K562 (cell line): ENCODE measurements around the gene NAIF1. TPM values are rescaled to one million over a fixed set of nuclear protein-coding genes. Genes with fewer than 3 reads are reported as not detected.

Experiments used
- CBFB ChIP-seq: sonication (generic); formaldehyde crosslinking; IDR thresholded peaks from 2 replicates; pipeline ENCODE4 v1.4.0; 2020; ENCODE audit warnings: mild to moderate bottlenecking, missing genetic modification reagents
- CBX2 ChIP-seq: fragments of 200-600 bp; sonication (generic); IDR thresholded peaks from one replicate; pipeline ENCODE4 v1.6.1; 2012; ENCODE audit warnings: mild to moderate bottlenecking, low read length, inconsistent platforms; ENCODE audit not compliant: insufficient read depth, poor library complexity, severe bottlenecking
- CHCHD3 ChIP-seq: fragments of 250-450 bp; sonication (Bioruptor Pico); IDR thresholded peaks from 2 replicates; pipeline ENCODE4 v2.1.2; 2022; ENCODE audit warnings: mild to moderate bottlenecking
- ELF1 ChIP-seq: fragments of 200-800 bp; sonication (Bioruptor generic); IDR thresholded peaks from 2 replicates; pipeline ENCODE4 v1.6.1; 2016; ENCODE audit warnings: missing genetic modification characterization, missing compliant biosample characterization
- EWSR1 ChIP-seq: fragments of 450-650 bp; IDR thresholded peaks from 2 replicates; pipeline ENCODE4 v1.6.1; 2018; ENCODE audit warnings: borderline replicate concordance, mild to moderate bottlenecking, low read depth, moderate library complexity; ENCODE audit not compliant: partially characterized antibody
- GATA2 ChIP-seq: sonication (generic); formaldehyde crosslinking; IDR thresholded peaks from 2 replicates; pipeline ENCODE4 v1.4.0; 2020; ENCODE audit warnings: mild to moderate bottlenecking, missing genetic modification reagents
- HNRNPK ChIP-seq: fragments of 200-400 bp; formaldehyde crosslinking; IDR thresholded peaks from one replicate; pipeline ENCODE4 v1.6.1; 2018; ENCODE audit warnings: mild to moderate bottlenecking, low read depth, low read length; ENCODE audit not compliant: poor library complexity, severe bottlenecking
- PHF20 ChIP-seq: fragments of 450-650 bp; IDR thresholded peaks from 2 replicates; pipeline ENCODE4 v1.6.1; 2018; ENCODE audit not compliant: partially characterized antibody
- RAD21 ChIP-seq, 2 experiments: fragments of 250-450 bp in 1 of 2; fragments of 450-650 bp in 1 of 2; sonication (Bioruptor Pico) in 1 of 2; formaldehyde crosslinking in 1 of 2; IDR thresholded peaks in 1 of 2; conservative IDR thresholded peaks in 1 of 2; 2 replicates each; pipeline versions ENCODE4 v1.4.0 to v1.8.0; 2020 to 2022; ENCODE audit warnings: mild to moderate bottlenecking in 2 of 2, moderate library complexity in 1 of 2
- RBM14 ChIP-seq: fragments of 200-400 bp; formaldehyde crosslinking; IDR thresholded peaks from 2 replicates; pipeline ENCODE4 v1.6.1; 2018; ENCODE audit warnings: low read depth, mild to moderate bottlenecking, low read length, moderate library complexity, borderline replicate concordance; ENCODE audit not compliant: insufficient read depth
- TAF15 ChIP-seq: fragments of 200-400 bp; formaldehyde crosslinking; IDR thresholded peaks from 2 replicates; pipeline ENCODE4 v1.6.1; 2017; ENCODE audit warnings: mild to moderate bottlenecking, low read depth, low read length, moderate library complexity
- TCF7L2 ChIP-seq: fragments of 150-350 bp; IDR thresholded peaks from 2 replicates; pipeline ENCODE4 v1.6.1; 2016; ENCODE audit warnings: low read depth, mild to moderate bottlenecking, low read length, moderate library complexity
- USF2 ChIP-seq: sonication (generic); formaldehyde crosslinking; IDR thresholded peaks from 2 replicates; pipeline ENCODE4 v1.5.0; 2020; ENCODE audit warnings: missing genetic modification reagents
- ZBTB49 ChIP-seq: sonication (generic); formaldehyde crosslinking; IDR thresholded peaks from 2 replicates; pipeline ENCODE4 v1.8.0; 2022; ENCODE audit warnings: missing genetic modification reagents, mild to moderate bottlenecking, borderline replicate concordance
- ZEB2 ChIP-seq: fragments of 450-650 bp; IDR thresholded peaks from 2 replicates; pipeline ENCODE4 v1.6.1; 2016
- ZNF175 ChIP-seq: fragments of 200-800 bp; sonication (Bioruptor generic); IDR thresholded peaks from 2 replicates; pipeline ENCODE4 v1.6.1; 2016; ENCODE audit warnings: low read depth, mild to moderate bottlenecking, missing genetic modification characterization, missing compliant biosample characterization
- ZNF282 ChIP-seq: sonication (generic); formaldehyde crosslinking; IDR thresholded peaks from 2 replicates; pipeline ENCODE4 v1.8.1; 2023; ENCODE audit warnings: missing genetic modification reagents
- ZNF347 ChIP-seq: fragments of 450-650 bp; formaldehyde crosslinking; IDR thresholded peaks from 2 replicates; pipeline ENCODE4 v1.4.0; 2020; ENCODE audit warnings: low read depth, mild to moderate bottlenecking, moderate library complexity
- ZNF444 ChIP-seq: fragments of 250-450 bp; sonication (Bioruptor Pico); IDR thresholded peaks from 2 replicates; pipeline ENCODE4 v1.4.0; 2020; ENCODE audit warnings: mild to moderate bottlenecking, moderate library complexity
- polyA plus RNA-seq, 8 experiments: library from polyadenylated mRNA; depleted of rRNA in 4 of 8; stranded (reverse) in 5 of 8; unstranded in 3 of 8; fragments of >200 nt; fragmentation: Nextera tagmentation in 2 of 8; fragmentation: Illumina TruSeq in 1 of 8; extraction: Ambion mirVana in 2 of 8; extraction: Trizol in 1 of 8; gene quantifications; 2 replicates each; pipeline versions ENCODE4 v1.2.1 to v1.2.3, GENCODE V29; 2011 to 2014; ENCODE audit warnings: inconsistent platforms in 1 of 8, missing spikeins in 1 of 8
- total RNA-seq, 7 experiments: library from RNA; depleted of rRNA in 6 of 7; stranded (reverse); fragments of >200 nt in 6 of 7; fragmentation: Illumina TruSeq in 2 of 7; extraction: Trizol in 2 of 7; gene quantifications; 2 replicates each; pipeline versions ENCODE4 v1.2.1 to v1.2.3, GENCODE V29; 2011 to 2021; ENCODE audit warnings: low replicate concordance in 1 of 7
- TF ChIP-seq, protein P1 (sequence below), 2 experiments: fragments of 450-650 bp in 1 of 2; IDR thresholded peaks; 2 replicates each; pipeline ENCODE4 v1.6.1; 2011 to 2017; ENCODE audit warnings: low read depth in 2 of 2, antibody characterized with exemption in 1 of 2, borderline replicate concordance in 1 of 2, low read length in 1 of 2, mild to moderate bottlenecking in 1 of 2, mixed read lengths in 1 of 2; ENCODE audit not compliant: control insufficient read depth in 1 of 2
- TF ChIP-seq, protein P2 (sequence below): fragments of 250-450 bp; sonication (Bioruptor Pico); IDR thresholded peaks from 2 replicates; pipeline ENCODE4 v1.6.1; 2021; ENCODE audit warnings: mild to moderate bottlenecking

The NAIF1 gene
- total and polyA plus RNA-seq, 9 of the 15 experiments (the other 6 are each of a cell fraction or from before 2014, with no cell fraction given) = 4.8 to 26.6 (median 17.2) TPM

DNA sequence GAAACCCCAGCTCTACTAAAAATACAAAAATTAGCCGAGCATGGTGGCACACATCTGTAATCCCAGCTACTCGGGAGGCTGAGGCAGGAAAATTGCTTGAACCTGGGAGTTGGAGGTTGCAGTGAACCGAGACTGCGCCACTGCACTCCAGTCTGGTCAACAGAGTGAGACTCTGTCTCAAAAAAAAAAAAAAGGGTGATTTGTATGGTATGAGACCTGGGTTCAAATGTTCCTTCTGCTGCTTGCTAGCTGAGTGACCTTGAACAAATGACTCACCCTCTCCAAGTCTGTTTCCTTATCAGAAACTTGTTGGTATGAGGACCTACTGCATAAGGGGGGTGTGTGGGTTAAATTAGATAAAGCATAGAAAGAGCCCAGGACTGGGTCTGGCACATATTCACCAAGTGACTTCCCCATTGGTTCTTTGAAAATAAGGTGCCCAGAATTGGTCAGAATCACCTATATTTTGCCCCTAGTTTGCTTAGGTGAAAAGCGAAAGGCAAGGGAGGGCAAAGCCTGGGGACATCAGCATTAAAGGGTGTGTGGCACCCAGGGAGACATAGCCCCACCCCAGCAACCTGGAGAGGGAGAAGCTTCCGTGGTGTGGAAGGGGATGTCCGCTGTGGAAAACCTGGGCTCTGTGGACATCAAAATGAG is 10.9 kb upstream of the NAIF1 start (continued):
- TF ChIP-seq HNRNPK (no peak), GATA2 (CRISPR knock-in tag) (no peak), CHCHD3 (CRISPR knock-in tag) (0 out of 2 replicates have a peak, but pooled peaks have one; percentile 46), TAF15 (no peak), TCF7L2 (no peak), RAD21 (CRISPR knock-in tag; conservative IDR thresholded peaks at IDR 0.05 in 1 of 2, IDR thresholded peaks at IDR 0.05 in 1 of 2) (no peak), ZNF347 (CRISPR knock-in tag) (no peak), PHF20 (no peak), CBFB (CRISPR knock-in tag) (no peak), ZNF282 (CRISPR knock-in tag) (no peak), ZEB2 (peak; percentile 56), CBX2 (no peak), ZNF444 (no peak), ELF1 (tag) (peak; percentile 18; the same call in 1 of the 2 replicates), ZBTB49 (CRISPR knock-in tag) (no peak), ZNF175 (CRISPR knock-in tag) (no peak), RBM14 (no peak), EWSR1 (no peak), USF2 (CRISPR knock-in tag) (no peak)
- TF ChIP-seq, protein P1, sequence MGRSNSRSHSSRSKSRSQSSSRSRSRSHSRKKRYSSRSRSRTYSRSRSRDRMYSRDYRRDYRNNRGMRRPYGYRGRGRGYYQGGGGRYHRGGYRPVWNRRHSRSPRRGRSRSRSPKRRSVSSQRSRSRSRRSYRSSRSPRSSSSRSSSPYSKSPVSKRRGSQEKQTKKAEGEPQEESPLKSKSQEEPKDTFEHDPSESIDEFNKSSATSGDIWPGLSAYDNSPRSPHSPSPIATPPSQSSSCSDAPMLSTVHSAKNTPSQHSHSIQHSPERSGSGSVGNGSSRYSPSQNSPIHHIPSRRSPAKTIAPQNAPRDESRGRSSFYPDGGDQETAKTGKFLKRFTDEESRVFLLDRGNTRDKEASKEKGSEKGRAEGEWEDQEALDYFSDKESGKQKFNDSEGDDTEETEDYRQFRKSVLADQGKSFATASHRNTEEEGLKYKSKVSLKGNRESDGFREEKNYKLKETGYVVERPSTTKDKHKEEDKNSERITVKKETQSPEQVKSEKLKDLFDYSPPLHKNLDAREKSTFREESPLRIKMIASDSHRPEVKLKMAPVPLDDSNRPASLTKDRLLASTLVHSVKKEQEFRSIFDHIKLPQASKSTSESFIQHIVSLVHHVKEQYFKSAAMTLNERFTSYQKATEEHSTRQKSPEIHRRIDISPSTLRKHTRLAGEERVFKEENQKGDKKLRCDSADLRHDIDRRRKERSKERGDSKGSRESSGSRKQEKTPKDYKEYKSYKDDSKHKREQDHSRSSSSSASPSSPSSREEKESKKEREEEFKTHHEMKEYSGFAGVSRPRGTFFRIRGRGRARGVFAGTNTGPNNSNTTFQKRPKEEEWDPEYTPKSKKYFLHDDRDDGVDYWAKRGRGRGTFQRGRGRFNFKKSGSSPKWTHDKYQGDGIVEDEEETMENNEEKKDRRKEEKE (IDR thresholded peaks at IDR 0.05; ENCODE audit: borderline replicate concordance in 1 of 2, control insufficient read depth in 1 of 2, low read depth in 2 of 2, low read length in 1 of 2) = no peak
- TF ChIP-seq, protein P2, sequence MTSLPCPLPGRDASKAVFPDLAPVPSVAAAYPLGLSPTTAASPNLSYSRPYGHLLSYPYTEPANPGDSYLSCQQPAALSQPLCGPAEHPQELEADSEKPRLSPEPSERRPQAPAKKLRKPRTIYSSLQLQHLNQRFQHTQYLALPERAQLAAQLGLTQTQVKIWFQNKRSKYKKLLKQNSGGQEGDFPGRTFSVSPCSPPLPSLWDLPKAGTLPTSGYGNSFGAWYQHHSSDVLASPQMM (CRISPR knock-in tag) = no peak
